Panc1 (cell line): ENCODE measurements around the gene ERG28. TPM values are rescaled to one million over a fixed set of nuclear protein-coding genes. Genes with fewer than 3 reads are reported as not detected.
A peak's percentile ranks its signal among the peaks of the same experiment; 100 is the strongest.

Experiments
- ATAC-seq: fragments of 200-7000 bp; cut with Tn5 transposase; 2 replicates; pipeline ENCODE4 v1.9.1; 2020; ENCODE audit warnings: mild to moderate bottlenecking, moderate library complexity
- BruUV-seq: library from RNA; stranded (reverse); fragments of 400-500 nt; replicated peaks from 2 replicates; lab custom pipeline; 2021; lab: Mats Ljungman, UMichigan
- CTCF ChIA-PET: fragments of 300-600 bp; sonication (Branson Sonifier 250); formaldehyde crosslinking; loops from one replicate; lab custom pipeline; 2022; ENCODE audit warnings: antibody characterized with exemption; lab: Charles Lee
- POLR2A ChIA-PET: fragments of 300-600 bp; sonication (Branson Sonifier 250); formaldehyde crosslinking; loops from one replicate; lab custom pipeline; 2022; ENCODE audit warnings: antibody characterized with exemption; lab: Charles Lee
- DNase-seq: peaks from one replicate; pipeline ENCODE4 v3.0.0-alpha.2; 2010; ENCODE audit warnings: low read depth, low spot score
- H3K27ac ChIP-seq: 2 replicates; pipeline ENCODE4 v1.5.1; 2011; ENCODE audit warnings: mild to moderate bottlenecking, low read length, inconsistent platforms
- H3K27me3 ChIP-seq: fragments of 200-500 bp; sonication (Bioruptor generic); 2 replicates; pipeline ENCODE4 v1.6.0; 2014; ENCODE audit warnings: low read length, inconsistent platforms; ENCODE audit not compliant: control insufficient read depth, insufficient read depth
- H3K36me3 ChIP-seq: fragments of 200-500 bp; sonication (Bioruptor generic); 2 replicates; pipeline ENCODE4 v1.5.1; 2014; ENCODE audit warnings: inconsistent platforms, mild to moderate bottlenecking, low read length, moderate library complexity; ENCODE audit not compliant: control insufficient read depth, insufficient read depth
- H3K4me1 ChIP-seq: 2 replicates; pipeline ENCODE4 v1.5.1; 2011; ENCODE audit warnings: inconsistent platforms, mild to moderate bottlenecking, low read length, moderate library complexity; ENCODE audit not compliant: control insufficient read depth, insufficient read depth
- H3K4me3 ChIP-seq, 2 experiments: 2 replicates each; pipeline ENCODE4 v1.5.1; 2011 to 2012; ENCODE audit warnings: low read depth in 2 of 2, low read length in 2 of 2, mild to moderate bottlenecking in 2 of 2, inconsistent platforms in 1 of 2, moderate library complexity in 1 of 2
- H3K9me3 ChIP-seq: fragments of 200-500 bp; sonication (Bioruptor generic); 2 replicates; pipeline ENCODE4 v1.5.1; 2014; ENCODE audit warnings: low read depth, mild to moderate bottlenecking, inconsistent platforms, low read length, moderate library complexity; ENCODE audit not compliant: control insufficient read depth, insufficient read depth
- CTCF ChIP-seq: fragments of 450-650 bp; IDR thresholded peaks from 2 replicates; pipeline ENCODE4 v1.5.1; 2017; ENCODE audit warnings: mild to moderate bottlenecking
- POLR2AphosphoS5 ChIP-seq: IDR thresholded peaks from 2 replicates; pipeline ENCODE4 v1.6.1; 2012; ENCODE audit warnings: mild to moderate bottlenecking, low read depth, low read length, moderate library complexity
- REST ChIP-seq, 2 experiments: IDR thresholded peaks; 2 replicates each; pipeline ENCODE4 v1.6.1; 2011 to 2012; ENCODE audit warnings: low read depth in 2 of 2, control low read depth in 1 of 2, low read length in 1 of 2, mild to moderate bottlenecking in 1 of 2, moderate library complexity in 1 of 2; ENCODE audit not compliant: insufficient read depth in 1 of 2
- SIN3A ChIP-seq: IDR thresholded peaks from 2 replicates; pipeline ENCODE4 v1.6.1; 2012; ENCODE audit warnings: low read depth, mild to moderate bottlenecking, low read length, moderate library complexity, borderline replicate concordance; ENCODE audit not compliant: insufficient read depth
- TCF7L2 ChIP-seq: IDR thresholded peaks from 2 replicates; pipeline ENCODE4 v1.6.1; 2011; ENCODE audit warnings: mild to moderate bottlenecking, low read depth, low read length, inconsistent platforms
- in situ Hi-C: cut with HindIII; loops from 2 replicates; pipeline ENCODE4 v1.10.0; 2016; ENCODE audit warnings: low sequenced_read_pairs, low pct_unique_long_range_greater_than_20kb
- intact Hi-C: fragments of 100-400 bp; cut with micrococcal nuclease; formaldehyde crosslinking; loops from one replicate; pipeline ENCODE4 v1.10.0; 2022; ENCODE audit not compliant: unreplicated experiment
- total RNA-seq: library from RNA; stranded (reverse); gene quantifications from one replicate; pipeline ENCODE4 v1.2.1, GENCODE V29; 2021; ENCODE audit not compliant: unreplicated experiment

Gene ERG28
- total RNA-seq, 1 experiment from 2014 or later = 23.1 TPM

GRCh38 chr14:75649773-75650172 is 10.9 kb downstream of the ERG28 start:
- BruUV-seq = no TSS peak
- H3K4me1 ChIP-seq = peaks cover 23% of the 10 kb centered on the region
- intact Hi-C loops (no loop called here), in situ Hi-C loops (no loop called here)
- DNase-seq = no peak
- no peak for TF ChIP-seq SIN3A
- TF ChIP-seq REST (IDR thresholded peaks at IDR 0.05; ENCODE audit: insufficient read depth in 1 of 2, low read depth in 2 of 2, low read length in 1 of 2) = no peak
- TF ChIP-seq POLR2AphosphoS5 = no peak
- no peak for TF ChIP-seq CTCF
- TF ChIP-seq TCF7L2 = no peak
- peak overlapping the region; percentile 44 for H3K27ac ChIP-seq
- no peaks in the 10 kb centered on the region for H3K9me3 ChIP-seq
- peaks cover 8% of the 10 kb centered on the region; the same call in 1 of the 2 replicates for H3K36me3 ChIP-seq
- no peaks in the 10 kb centered on the region for H3K27me3 ChIP-seq
- CTCF ChIA-PET = interaction anchor here (0.6 kb wide), 1 partner anchor 131 kb away, joined by 10 read pairs; no protein-coding TSS in a partner anchor
- H3K4me3 ChIP-seq = no peak overlapping the region
- no peak for ATAC-seq
- POLR2A ChIA-PET = no interaction called here

GRCh38 chr14:75649337-75649736 is 11.3 kb downstream of the ERG28 start:
- BruUV-seq = no TSS peak
- in situ Hi-C loops (no loop called here), intact Hi-C loops (no loop called here)
- Histone ChIP-seq H3K36me3 (peaks cover 8% of the 10 kb centered on the region; the same call in 1 of the 2 replicates), H3K27ac (peak overlapping the region; percentile 44), H3K9me3 (no peaks in the 10 kb centered on the region), H3K4me1 (peaks cover 23% of the 10 kb centered on the region), H3K4me3 (no peak overlapping the region), H3K27me3 (no peaks in the 10 kb centered on the region)
- TF ChIP-seq SIN3A (no peak), POLR2AphosphoS5 (no peak), REST (IDR thresholded peaks at IDR 0.05; ENCODE audit: insufficient read depth in 1 of 2, low read depth in 2 of 2, low read length in 1 of 2) (no peak), CTCF (no peak), TCF7L2 (no peak)
- DNase-seq = no peak
- no peak for ATAC-seq
- POLR2A ChIA-PET = no interaction called here
- CTCF ChIA-PET = no interaction called here
